Esophagus muscularis mucosa (tissue), 4 donors: ENCODE results near the gene RAPGEF1.

Experiments
- EP300 ChIP-seq: sonication (generic); formaldehyde crosslinking; IDR thresholded peaks from one replicate; pipeline ENCODE4 v1.6.1; 2017; ENCODE audit warnings: antibody characterized with exemption
- POLR2A ChIP-seq: fragments of 450-650 bp; IDR thresholded peaks from one replicate; pipeline ENCODE4 v1.6.1; 2017; ENCODE audit warnings: antibody characterized with exemption, moderate library complexity, mild to moderate bottlenecking, low read depth
- POLR2AphosphoS5 ChIP-seq, 2 donors: sonication (generic); formaldehyde crosslinking; IDR thresholded peaks; one replicate each; pipeline ENCODE4 v1.6.1; 2017; ENCODE audit warnings: antibody characterized with exemption in 2 of 2
- TF ChIP-seq, protein P1 (sequence below), 3 experiments: fragments of 200-600 bp in 2 of 3; fragments of 450-650 bp in 1 of 3; sonication (generic) in 2 of 3; IDR thresholded peaks; one replicate each; pipeline ENCODE4 v1.5.1; 2017 to 2019; ENCODE audit warnings: antibody characterized with exemption in 3 of 3, mild to moderate bottlenecking in 2 of 3, moderate library complexity in 1 of 3

- TF ChIP-seq EP300 (no peak), POLR2A (no peak), POLR2AphosphoS5 (IDR thresholded peaks at IDR 0.05) (no peak)
- TF ChIP-seq, protein P1, sequence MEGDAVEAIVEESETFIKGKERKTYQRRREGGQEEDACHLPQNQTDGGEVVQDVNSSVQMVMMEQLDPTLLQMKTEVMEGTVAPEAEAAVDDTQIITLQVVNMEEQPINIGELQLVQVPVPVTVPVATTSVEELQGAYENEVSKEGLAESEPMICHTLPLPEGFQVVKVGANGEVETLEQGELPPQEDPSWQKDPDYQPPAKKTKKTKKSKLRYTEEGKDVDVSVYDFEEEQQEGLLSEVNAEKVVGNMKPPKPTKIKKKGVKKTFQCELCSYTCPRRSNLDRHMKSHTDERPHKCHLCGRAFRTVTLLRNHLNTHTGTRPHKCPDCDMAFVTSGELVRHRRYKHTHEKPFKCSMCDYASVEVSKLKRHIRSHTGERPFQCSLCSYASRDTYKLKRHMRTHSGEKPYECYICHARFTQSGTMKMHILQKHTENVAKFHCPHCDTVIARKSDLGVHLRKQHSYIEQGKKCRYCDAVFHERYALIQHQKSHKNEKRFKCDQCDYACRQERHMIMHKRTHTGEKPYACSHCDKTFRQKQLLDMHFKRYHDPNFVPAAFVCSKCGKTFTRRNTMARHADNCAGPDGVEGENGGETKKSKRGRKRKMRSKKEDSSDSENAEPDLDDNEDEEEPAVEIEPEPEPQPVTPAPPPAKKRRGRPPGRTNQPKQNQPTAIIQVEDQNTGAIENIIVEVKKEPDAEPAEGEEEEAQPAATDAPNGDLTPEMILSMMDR (IDR thresholded peaks at IDR 0.05), result no peak
Measured at GRCh38 chr9:131690941-131691573, 48.8 kb downstream of the RAPGEF1 start.
